Central memory CD8-positive, alpha-beta T cell (primary cell): Measurements from ENCODE around the gene HSPA8.
"Not testable (repeated sequence)": the region's sequence is repeated elsewhere in the genome, so short reads cannot be mapped to it uniquely, and the experiment has no call there.

Experiments used
- ATAC-seq: fragments of 150-1000 bp; cut with Tn5 transposase; replicated peaks from 2 replicates; pipeline ENCODE4 v1.10.0; 2022; ENCODE audit warnings: mild to moderate bottlenecking, moderate FRiP score, moderate number of reproducible peaks; ENCODE audit not compliant: poor library complexity, severe bottlenecking; ENCODE audit errors: extremely low read depth
- DNase-seq, 2 donors: peaks; one replicate each; pipeline ENCODE4 v3.0.0; 2021; ENCODE audit warnings: low spot score in 2 of 2
- H3K27ac Mint-ChIP-seq: one replicate; pipeline ENCODE4 v1.8.0; 2022; ENCODE audit warnings: low read depth, mild to moderate bottlenecking, moderate library complexity, mixed read lengths
- H3K27me3 Mint-ChIP-seq: one replicate; pipeline ENCODE4 v1.8.0; 2022; ENCODE audit warnings: mixed read lengths
- H3K36me3 Mint-ChIP-seq: one replicate; pipeline ENCODE4 v1.8.0; 2022; ENCODE audit warnings: mild to moderate bottlenecking, moderate library complexity, mixed read lengths; ENCODE audit not compliant: insufficient read depth
- H3K4me1 Mint-ChIP-seq: one replicate; pipeline ENCODE4 v1.8.0; 2022; ENCODE audit warnings: mixed read lengths
- H3K4me3 Mint-ChIP-seq: one replicate; pipeline ENCODE4 v1.8.0; 2022; ENCODE audit warnings: mild to moderate bottlenecking, moderate library complexity, mixed read lengths
- H3K9me3 Mint-ChIP-seq: one replicate; pipeline ENCODE4 v1.8.0; 2022; ENCODE audit warnings: mixed read lengths

Gene HSPA8

DNA sequence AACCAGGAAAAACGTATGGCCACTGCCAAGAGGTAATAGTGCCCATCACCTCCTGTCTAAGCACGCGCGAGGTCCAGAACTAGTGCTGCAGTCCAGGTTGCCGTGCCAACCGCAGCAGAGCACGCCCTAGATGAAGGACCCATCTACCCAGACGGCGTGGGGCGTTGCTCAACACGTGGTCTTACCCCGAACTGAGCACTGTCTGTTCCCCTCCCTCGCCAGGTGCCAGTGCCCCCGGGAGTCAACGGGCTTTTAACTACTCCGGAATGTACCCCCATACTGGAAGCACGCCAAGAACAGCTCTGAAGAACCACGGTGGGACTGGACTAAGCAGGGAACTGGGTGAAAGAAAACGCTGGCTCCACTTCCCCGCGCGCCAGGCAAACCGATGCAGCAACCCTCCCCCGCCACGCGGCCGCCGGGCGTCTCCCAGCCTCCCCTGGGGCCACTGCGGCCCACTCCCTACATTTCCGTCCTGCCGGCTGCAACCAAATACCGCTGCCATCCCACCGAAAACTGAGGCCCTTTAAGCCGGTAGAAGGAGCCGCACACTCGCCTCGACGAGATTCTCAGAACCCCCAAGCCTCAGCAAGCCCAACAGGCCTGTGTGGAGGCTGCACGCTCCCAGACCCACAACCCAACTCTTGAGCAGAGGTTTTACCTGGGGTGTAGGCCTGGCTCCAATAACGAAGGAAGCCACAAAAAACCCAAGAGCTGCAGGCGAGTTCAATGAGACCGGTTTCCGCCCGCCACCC is at the start of gene HSPA8:
TSS of gene HSPA8 (minus strand) at position 734 of the 755 bp plus-strand sequence. CDS start 812 bp downstream, outside the sequence.
- ATAC-seq (peak; percentile 16), DNase-seq (peak; percentile 27 to 40)
- Mint-ChIP-seq H3K9me3 (no peaks in the 10 kb centered on the region), H3K4me1 (peaks cover 80% of the 10 kb centered on the region), H3K36me3 (peaks cover 68% of the 10 kb centered on the region), H3K4me3 (peak within 1 kb of the TSS; percentile 99), H3K27me3 (no peaks in the 10 kb centered on the region), H3K27ac (peak within 1 kb of the TSS; percentile 98)

DNA sequence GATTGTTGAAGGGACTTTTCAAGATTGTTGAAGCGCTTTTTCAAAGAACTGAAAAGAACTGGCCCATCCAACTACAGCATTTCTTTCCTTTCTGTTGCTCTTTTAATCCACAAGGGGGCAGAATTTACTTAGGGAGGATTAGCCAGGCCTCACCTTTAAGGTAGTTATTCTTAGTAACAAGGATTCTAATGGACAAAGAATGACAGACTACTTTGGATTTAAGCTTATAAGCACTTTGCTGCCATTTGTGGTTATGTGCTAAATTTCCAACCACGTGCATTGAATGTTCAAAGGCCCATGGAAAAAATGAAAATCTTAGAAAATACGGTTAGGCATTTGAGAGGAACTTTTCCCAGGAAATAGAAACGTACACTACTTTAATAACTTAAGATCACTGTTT is 49.5 kb upstream of the HSPA8 start:
- Mint-ChIP-seq H3K9me3 (no peaks in the 10 kb centered on the region), H3K36me3 (no peaks in the 10 kb centered on the region), H3K4me1 (peaks cover 6% of the 10 kb centered on the region), H3K27me3 (no peaks in the 10 kb centered on the region), H3K27ac (no peak overlapping the region), H3K4me3 (no peak overlapping the region)
- DNase-seq (no peak), ATAC-seq (no peak)

DNA sequence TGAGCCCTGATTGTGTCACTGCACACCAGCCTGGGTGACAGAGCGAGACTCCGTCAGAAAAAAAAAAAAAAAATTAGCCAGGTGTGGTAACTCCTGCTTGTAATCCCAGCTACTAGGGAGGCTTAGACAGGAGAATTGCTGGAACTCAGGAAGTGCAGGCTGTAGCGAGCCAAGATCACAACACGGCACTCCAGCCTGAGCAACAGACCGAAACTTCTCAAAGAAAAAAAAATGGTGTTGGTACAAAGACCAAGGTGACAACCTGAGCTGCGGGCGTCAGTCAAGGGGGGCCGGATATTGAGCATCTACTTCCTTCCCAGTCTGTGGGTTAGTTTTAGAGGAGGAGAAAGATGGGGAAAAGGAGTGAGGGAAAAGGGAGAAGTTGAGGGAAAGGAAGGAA is 48.5 kb upstream of the HSPA8 start:
- Mint-ChIP-seq H3K36me3 (no peaks in the 10 kb centered on the region), H3K27me3 (no peaks in the 10 kb centered on the region), H3K9me3 (no peaks in the 10 kb centered on the region), H3K4me1 (peaks cover 6% of the 10 kb centered on the region), H3K27ac (peak overlapping the region; percentile 3), H3K4me3 (peak overlapping the region; percentile 8)
- no peak for DNase-seq
- peak; percentile 71 for ATAC-seq

DNA sequence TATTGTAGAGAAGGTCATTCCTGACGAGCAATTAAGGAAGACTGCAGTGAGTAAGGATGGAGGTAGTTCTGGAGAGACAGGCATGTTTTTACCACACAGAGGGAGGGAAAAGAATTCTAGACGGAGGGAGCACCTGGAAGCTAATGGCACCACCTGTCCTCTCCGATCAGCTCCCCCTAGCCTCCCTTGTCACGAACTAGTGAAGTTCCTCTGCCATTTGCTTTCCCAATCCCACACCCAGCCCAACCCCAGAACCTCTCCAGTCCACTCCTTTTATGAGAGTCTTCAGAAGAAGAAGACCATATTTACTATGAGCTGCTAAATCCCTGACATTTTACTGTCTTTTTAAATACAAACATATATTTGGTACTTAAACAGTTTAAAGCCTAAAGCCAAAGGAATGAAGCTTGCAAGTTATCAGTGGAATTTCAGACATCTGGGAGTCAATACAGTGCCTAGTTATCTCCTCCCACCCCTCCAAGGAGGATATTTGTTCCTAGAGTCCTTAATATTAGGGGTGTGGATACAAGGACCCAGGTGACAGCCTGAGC is 46.1 kb upstream of the HSPA8 start:
- H3K4me3 Mint-ChIP-seq, result no peak overlapping the region
- ATAC-seq (no peak), DNase-seq (no peak)
- H3K27me3 Mint-ChIP-seq, result no peaks in the 10 kb centered on the region
- H3K9me3 Mint-ChIP-seq, result no peaks in the 10 kb centered on the region
- no peaks in the 10 kb centered on the region for H3K36me3 Mint-ChIP-seq
- H3K27ac Mint-ChIP-seq, result no peak overlapping the region
- H3K4me1 Mint-ChIP-seq, result peaks cover 10% of the 10 kb centered on the region

DNA sequence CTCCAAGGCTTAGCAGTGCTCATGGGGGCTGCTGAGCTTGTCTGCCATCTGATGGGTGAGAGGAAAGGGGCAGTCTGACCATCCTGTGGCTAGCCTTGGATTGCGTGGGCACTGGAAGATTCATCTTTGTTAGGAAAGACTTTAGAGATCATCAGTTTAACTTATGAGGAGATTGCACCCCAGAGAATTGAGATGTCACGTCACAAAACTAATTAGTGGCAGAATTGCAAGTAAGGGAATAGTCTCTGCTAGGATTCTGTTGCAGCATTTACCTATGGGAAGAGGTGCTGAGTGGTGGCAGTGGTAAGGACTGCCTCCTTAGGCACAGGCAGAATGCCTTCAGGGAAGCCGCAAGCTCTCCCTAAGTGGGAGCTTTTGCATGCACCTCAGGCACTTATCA is 42.8 kb upstream of the HSPA8 start:
- Mint-ChIP-seq H3K9me3 (no peaks in the 10 kb centered on the region), H3K36me3 (peaks cover 2% of the 10 kb centered on the region), H3K4me1 (peaks cover 12% of the 10 kb centered on the region), H3K27ac (no peak overlapping the region), H3K27me3 (no peaks in the 10 kb centered on the region), H3K4me3 (no peak overlapping the region)
- ATAC-seq, result no peak
- DNase-seq, result no peak

DNA sequence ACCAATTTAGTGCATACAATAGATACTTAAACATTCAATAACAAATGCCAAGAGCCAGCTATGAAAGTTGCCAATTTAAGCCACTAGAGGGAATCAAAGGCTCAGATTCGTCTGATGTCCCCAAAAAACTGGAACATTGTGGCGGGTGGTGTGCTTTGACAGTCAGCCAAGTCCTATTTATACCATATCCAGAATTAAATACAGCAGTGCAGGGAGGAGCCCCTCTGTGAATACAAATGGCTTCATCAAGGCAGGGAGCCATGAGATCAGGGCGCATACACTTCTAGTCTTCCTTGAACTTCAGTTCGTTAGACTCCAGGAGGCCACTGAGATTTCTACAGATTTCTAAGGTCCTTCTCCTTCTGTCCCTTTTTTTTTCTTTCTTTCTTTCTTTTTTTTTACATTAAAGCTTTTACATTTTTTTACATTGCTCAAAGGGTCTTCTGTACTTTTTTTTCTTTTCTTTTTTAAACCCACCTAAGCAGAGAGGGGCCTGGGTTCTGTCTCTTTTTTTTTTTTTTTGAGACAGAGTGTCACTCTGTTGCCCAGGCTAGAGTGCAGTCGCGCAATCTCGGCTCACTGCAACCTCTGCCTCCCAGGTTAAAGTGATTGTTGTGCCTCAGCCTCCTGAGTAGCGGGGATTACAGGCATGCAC is 41.5 kb upstream of the HSPA8 start:
- Mint-ChIP-seq H3K27ac (no peak overlapping the region), H3K27me3 (no peaks in the 10 kb centered on the region), H3K4me3 (no peak overlapping the region), H3K36me3 (peaks cover 2% of the 10 kb centered on the region), H3K4me1 (peaks cover 12% of the 10 kb centered on the region), H3K9me3 (no peaks in the 10 kb centered on the region)
- DNase-seq (peak in 1 of 2 donors; percentile 16), ATAC-seq (peak; percentile 52)

DNA sequence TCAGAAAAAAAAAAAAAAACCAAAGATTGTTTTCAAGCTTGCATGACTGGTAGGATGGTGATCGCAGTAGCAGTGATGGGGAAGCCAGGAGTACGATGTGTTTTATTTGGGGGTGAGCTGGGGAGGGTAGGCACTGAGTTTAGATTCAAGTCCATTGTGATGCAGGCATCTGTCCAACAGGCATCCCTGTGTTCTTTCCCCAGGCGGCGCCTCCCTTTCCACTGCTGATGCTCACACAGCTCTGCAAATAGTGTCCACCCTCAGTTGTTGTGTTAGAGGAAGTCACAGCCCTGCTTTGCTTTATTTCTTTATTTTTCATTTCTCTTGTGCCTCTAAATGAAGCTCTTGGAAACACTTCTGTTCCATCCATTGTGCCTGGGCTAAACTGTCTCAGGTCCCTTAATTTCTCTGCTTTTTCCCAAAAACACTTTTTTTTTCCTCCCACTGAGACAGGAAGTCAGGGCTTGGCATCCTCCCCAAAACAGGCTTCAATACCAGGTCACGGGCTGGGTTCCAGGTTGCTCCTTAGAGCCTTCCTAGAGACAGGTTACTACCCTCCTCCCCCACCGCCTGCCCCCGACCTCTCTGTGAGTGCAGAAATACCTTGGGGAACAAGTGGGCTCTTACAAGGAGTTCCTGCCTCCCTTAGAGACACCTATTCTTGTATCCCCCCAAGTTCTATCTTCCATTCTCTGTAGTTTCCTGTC is 38.6 kb upstream of the HSPA8 start:
- no peak for ATAC-seq
- Mint-ChIP-seq H3K27ac (no peak overlapping the region), H3K4me1 (peaks cover 12% of the 10 kb centered on the region), H3K9me3 (no peaks in the 10 kb centered on the region), H3K36me3 (peaks cover 5% of the 10 kb centered on the region), H3K27me3 (no peaks in the 10 kb centered on the region), H3K4me3 (no peak overlapping the region)
- no peak for DNase-seq

DNA sequence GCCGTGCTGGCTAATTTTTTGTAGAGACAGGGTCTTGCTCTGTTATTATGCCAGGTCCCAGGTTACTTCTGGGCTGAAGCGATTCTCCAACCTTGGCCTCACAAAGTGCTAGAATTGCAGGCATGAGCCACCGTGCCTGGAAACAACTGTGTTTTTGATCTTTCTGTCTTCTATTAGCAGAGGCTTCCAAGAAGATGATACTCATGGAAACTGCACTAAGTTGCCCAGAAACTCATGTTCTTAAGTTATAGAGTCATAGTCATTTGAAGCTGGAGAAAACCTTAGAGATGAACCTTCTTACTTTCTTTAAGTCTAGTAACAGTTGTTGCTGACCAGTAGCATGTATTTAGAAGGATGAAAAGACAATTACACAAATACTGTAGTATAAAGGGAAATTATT is 37.1 kb upstream of the HSPA8 start:
- no peaks in the 10 kb centered on the region for H3K27me3 Mint-ChIP-seq
- no peak for ATAC-seq
- H3K27ac Mint-ChIP-seq, result no peak overlapping the region
- H3K9me3 Mint-ChIP-seq, result no peaks in the 10 kb centered on the region
- H3K36me3 Mint-ChIP-seq, result peaks cover 5% of the 10 kb centered on the region
- H3K4me3 Mint-ChIP-seq, result no peak overlapping the region
- peaks cover 12% of the 10 kb centered on the region for H3K4me1 Mint-ChIP-seq
- no peak for DNase-seq

DNA sequence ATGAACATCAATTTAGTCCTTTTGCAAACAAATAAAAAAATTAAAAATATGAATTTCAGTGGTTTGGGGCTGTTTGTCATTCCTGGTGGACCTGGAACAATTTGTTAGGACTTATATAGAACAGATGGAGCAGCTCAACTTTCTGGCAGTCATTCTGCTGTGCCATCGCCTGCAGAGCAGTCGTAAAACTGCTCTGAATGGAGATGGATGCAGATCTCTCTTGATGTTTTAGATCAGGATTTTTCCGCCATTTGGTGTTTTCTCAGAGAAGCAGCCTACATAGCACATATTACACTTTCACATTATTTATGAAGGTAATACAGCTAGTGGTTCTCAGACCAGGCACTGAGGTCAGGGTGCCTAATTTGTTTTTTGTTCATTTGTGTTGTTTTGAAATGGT is 31.8 kb upstream of the HSPA8 start:
- H3K27me3 Mint-ChIP-seq, result no peaks in the 10 kb centered on the region
- no peak overlapping the region for H3K4me3 Mint-ChIP-seq
- H3K9me3 Mint-ChIP-seq, result no peaks in the 10 kb centered on the region
- DNase-seq (no peak), ATAC-seq (no peak)
- H3K4me1 Mint-ChIP-seq, result peaks cover 10% of the 10 kb centered on the region
- H3K36me3 Mint-ChIP-seq, result peaks cover 6% of the 10 kb centered on the region
- no peak overlapping the region for H3K27ac Mint-ChIP-seq

DNA sequence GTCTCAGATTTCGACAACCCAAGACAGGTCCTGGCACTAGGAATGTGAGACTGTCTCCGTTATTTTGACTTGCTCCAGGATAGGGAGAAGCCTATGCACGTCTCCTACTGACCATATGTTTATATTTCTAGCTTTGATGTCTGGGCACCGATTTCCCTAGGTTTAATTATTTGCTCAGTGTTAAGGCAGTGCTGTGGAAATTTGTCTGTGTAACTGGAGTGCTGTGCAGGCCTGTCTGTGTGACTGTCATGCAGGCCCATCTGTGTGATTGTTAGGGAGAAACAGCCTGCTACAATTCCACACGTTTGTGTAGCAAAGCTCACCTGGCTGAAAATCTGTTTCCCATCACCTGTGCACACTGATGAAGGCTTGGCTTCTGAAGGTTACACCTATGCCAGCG is 29.6 kb upstream of the HSPA8 start:
- peaks cover 2% of the 10 kb centered on the region for H3K36me3 Mint-ChIP-seq
- peak overlapping the region; percentile 84 for H3K27ac Mint-ChIP-seq
- no peak overlapping the region for H3K4me3 Mint-ChIP-seq
- DNase-seq (no peak), ATAC-seq (no peak)
- H3K4me1 Mint-ChIP-seq, result peaks cover 22% of the 10 kb centered on the region
- H3K9me3 Mint-ChIP-seq, result no peaks in the 10 kb centered on the region
- H3K27me3 Mint-ChIP-seq, result no peaks in the 10 kb centered on the region

DNA sequence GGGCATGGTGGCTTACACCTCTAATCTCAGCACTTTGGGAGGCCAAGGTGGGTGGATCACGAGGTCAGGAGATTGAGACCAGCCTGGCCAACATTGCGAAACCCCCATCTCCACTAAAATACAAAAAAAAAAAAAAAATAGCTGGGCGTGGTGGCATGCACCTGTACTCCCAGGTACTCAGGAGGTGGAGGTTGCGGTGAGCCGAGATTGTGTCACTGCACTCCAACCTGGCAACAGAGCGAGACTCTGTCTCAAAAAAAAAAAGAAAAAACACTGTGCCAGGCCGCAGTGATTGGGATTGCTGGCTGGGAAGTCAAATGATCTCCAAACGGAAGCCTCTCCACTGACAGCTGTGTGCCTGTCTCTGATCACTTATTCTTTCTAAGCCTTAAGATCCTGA is 28.2 kb upstream of the HSPA8 start:
- peaks cover 28% of the 10 kb centered on the region for H3K4me1 Mint-ChIP-seq
- H3K27ac Mint-ChIP-seq, result not testable (repeated sequence)

DNA sequence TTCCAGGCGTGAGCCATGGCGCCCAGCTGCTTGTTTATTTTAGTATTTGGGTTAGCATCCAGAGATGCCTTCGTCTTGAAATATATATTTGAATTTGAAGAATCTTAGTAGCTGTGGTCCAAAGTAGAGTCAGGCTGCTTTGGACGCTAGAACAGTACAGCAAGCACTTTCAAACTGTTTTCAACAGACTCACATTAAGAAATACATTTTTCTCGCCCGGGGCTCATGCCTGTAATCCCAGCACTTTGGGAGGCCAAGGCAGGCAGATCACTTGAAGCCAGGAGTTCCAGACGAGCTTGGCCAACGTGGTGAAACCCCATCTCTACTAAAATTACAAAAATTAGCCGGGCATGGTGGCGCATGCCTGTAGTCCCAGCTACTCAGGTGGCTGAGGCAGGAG is 27.0 kb upstream of the HSPA8 start:
- Mint-ChIP-seq H3K4me1 (peaks cover 30% of the 10 kb centered on the region), H3K27ac (peak overlapping the region; percentile 97)
- not testable (repeated sequence) for H3K9me3 Mint-ChIP-seq, H3K4me3 Mint-ChIP-seq, ATAC-seq, DNase-seq, H3K36me3 Mint-ChIP-seq, H3K27me3 Mint-ChIP-seq

More for the DNA sequence above, 28.2 kb upstream of the HSPA8 start:
- H3K4me3 Mint-ChIP-seq, H3K36me3 Mint-ChIP-seq, H3K9me3 Mint-ChIP-seq, H3K27me3 Mint-ChIP-seq, ATAC-seq, DNase-seq: not testable (repeated sequence)
